SK-N-SH (cell line): ENCODE measurements around the gene ANKMY2. TPM values are rescaled to one million over a fixed set of nuclear protein-coding genes. Genes with fewer than 3 reads are reported as not detected.

ENCODE experiments used
- CTCF ChIA-PET: fragments of 300-600, 350-600 bp; formaldehyde crosslinking; extraction: SDS; loops from one replicate; lab custom pipeline; 2021; lab: Yijun Ruan, JAX
- POLR2A ChIA-PET: fragments of 350-600 bp; sonication (Branson Sonifier 250); formaldehyde crosslinking; extraction: SDS; loops from one replicate; lab custom pipeline; 2020; ENCODE audit warnings: antibody characterized with exemption, inconsistent platforms; lab: Yijun Ruan, JAX
- DNase-seq: peaks from one replicate; pipeline ENCODE4 v3.0.0; 2012
- H2AFZ ChIP-seq: fragments of 200-600 bp; sonication (generic); 2 replicates; pipeline ENCODE4 v1.8.1; 2016; ENCODE audit warnings: antibody characterized with exemption, mild to moderate bottlenecking, low read depth
- H3F3A ChIP-seq: fragments of 200-600 bp; sonication (generic); replicated peaks from 2 replicates; pipeline ENCODE3; 2016; ENCODE audit warnings: antibody characterized with exemption, mild to moderate bottlenecking; ENCODE audit not compliant: insufficient read depth
- H3K27ac ChIP-seq, 2 experiments: fragments of 200-500 bp in 1 of 2; fragments of 200-600 bp in 1 of 2; sonication (Bioruptor generic) in 1 of 2; sonication (generic), shearing (Covaris generic) in 1 of 2; 2 replicates each; pipeline versions ENCODE4 v1.5.1 to v1.6.1; 2014 to 2016; ENCODE audit warnings: low read depth in 2 of 2, inconsistent platforms in 1 of 2, low read length in 1 of 2, mild to moderate bottlenecking in 1 of 2, mixed read lengths in 1 of 2
- H3K27me3 ChIP-seq: fragments of 200-600 bp; sonication (generic), shearing (Covaris generic); 2 replicates; pipeline ENCODE4 v1.6.1; 2016; ENCODE audit warnings: mixed run types; ENCODE audit not compliant: insufficient read depth
- H3K36me3 ChIP-seq, 2 experiments: fragments of 200-500 bp in 1 of 2; fragments of 200-600 bp in 1 of 2; sonication (Bioruptor generic) in 1 of 2; sonication (generic) in 1 of 2; replicated peaks in 1 of 2; 2 replicates each; pipeline versions ENCODE3 to v1.5.1; 2014 to 2016; ENCODE audit warnings: low read length in 1 of 2, mild to moderate bottlenecking in 1 of 2; ENCODE audit not compliant: insufficient read depth in 2 of 2, control insufficient read depth in 1 of 2
- H3K4me1 ChIP-seq, 2 experiments: fragments of 200-500 bp in 1 of 2; fragments of 200-600 bp in 1 of 2; sonication (Bioruptor generic) in 1 of 2; sonication (generic), shearing (Covaris generic) in 1 of 2; 2 replicates each; pipeline versions ENCODE4 v1.5.1 to v1.6.1; 2014 to 2016; ENCODE audit warnings: low read depth in 1 of 2, low read length in 1 of 2, mixed run types in 1 of 2; ENCODE audit not compliant: insufficient read depth in 2 of 2, control insufficient read depth in 1 of 2
- H3K4me2 ChIP-seq: fragments of 200-600 bp; sonication (generic), shearing (Covaris generic); 2 replicates; pipeline ENCODE4 v1.6.1; 2017; ENCODE audit warnings: mixed run types
- H3K4me3 ChIP-seq, 2 experiments: fragments of 200-500 bp in 1 of 2; fragments of 200-600 bp in 1 of 2; sonication (Bioruptor generic) in 1 of 2; sonication (generic), shearing (Covaris generic) in 1 of 2; 2 replicates each; pipeline versions ENCODE4 v1.5.1 to v1.8.1; 2014 to 2016; ENCODE audit warnings: low read depth in 2 of 2, inconsistent platforms in 1 of 2, low read length in 1 of 2, mild to moderate bottlenecking in 1 of 2, mixed read lengths in 1 of 2, moderate library complexity in 1 of 2
- H3K79me2 ChIP-seq: fragments of 200-600 bp; sonication (generic); 2 replicates; pipeline ENCODE4 v1.8.1; 2017; ENCODE audit warnings: mild to moderate bottlenecking; ENCODE audit not compliant: insufficient read depth
- H3K9ac ChIP-seq: fragments of 200-600 bp; sonication (generic); 2 replicates; pipeline ENCODE4 v1.6.1; 2017; ENCODE audit warnings: mixed run types
- H3K9me2 ChIP-seq: fragments of 200-600 bp; sonication (generic); 2 replicates; pipeline ENCODE4 v1.6.1; 2017; ENCODE audit warnings: mixed run types
- H3K9me3 ChIP-seq: fragments of 200-600 bp; sonication (generic); 2 replicates; pipeline ENCODE4 v1.6.1; 2017; ENCODE audit warnings: mixed run types, mild to moderate bottlenecking, moderate library complexity
- H4K20me1 ChIP-seq: fragments of 200-600 bp; sonication (generic); 2 replicates; pipeline ENCODE4 v1.6.1; 2017; ENCODE audit warnings: mild to moderate bottlenecking, mixed run types; ENCODE audit not compliant: insufficient read depth
- CHD2 ChIP-seq: fragments of 150-350 bp; IDR thresholded peaks from 2 replicates; pipeline ENCODE4 v1.6.1; 2018; ENCODE audit warnings: low read length; ENCODE audit not compliant: partially characterized antibody
- ELF1 ChIP-seq: IDR thresholded peaks from 2 replicates; pipeline ENCODE4 v1.4.0; 2012
- EZH2phosphoT487 ChIP-seq: fragments of 200-600 bp; sonication (generic); IDR thresholded peaks from 2 replicates; pipeline ENCODE4 v1.6.1; 2017; ENCODE audit warnings: low read depth, mixed run types, mild to moderate bottlenecking, antibody characterized with exemption, moderate library complexity, borderline replicate concordance
- FOXJ3 ChIP-seq: sonication (generic); formaldehyde crosslinking; IDR thresholded peaks from 2 replicates; pipeline ENCODE4 v1.5.1; 2020; ENCODE audit warnings: mild to moderate bottlenecking, missing genetic modification reagents
- FOXM1 ChIP-seq: IDR thresholded peaks from 2 replicates; pipeline ENCODE4 v1.4.0; 2012; ENCODE audit warnings: low read depth, mild to moderate bottlenecking
- GABPA ChIP-seq: IDR thresholded peaks from 2 replicates; pipeline ENCODE4 v1.4.0; 2012; ENCODE audit warnings: low read depth, mild to moderate bottlenecking
- GATA2 ChIP-seq: sonication (generic); formaldehyde crosslinking; IDR thresholded peaks from 2 replicates; pipeline ENCODE4 v1.5.0; 2020; ENCODE audit warnings: mild to moderate bottlenecking, missing genetic modification reagents
- JUND ChIP-seq: IDR thresholded peaks from 2 replicates; pipeline ENCODE4 v1.4.0; 2012
- MXI1 ChIP-seq: IDR thresholded peaks from 2 replicates; pipeline ENCODE4 v1.6.1; 2012; ENCODE audit warnings: mild to moderate bottlenecking, low read depth, low read length, improper control_type of control experiment
- NFIC ChIP-seq: IDR thresholded peaks from 2 replicates; pipeline ENCODE4 v1.4.0; 2012; ENCODE audit warnings: borderline replicate concordance
- NRF1 ChIP-seq: IDR thresholded peaks from 2 replicates; pipeline ENCODE4 v1.6.1; 2012; ENCODE audit warnings: low read depth, mild to moderate bottlenecking, low read length
- RCOR1 ChIP-seq: fragments of 150-350 bp; IDR thresholded peaks from 2 replicates; pipeline ENCODE4 v1.6.1; 2017; ENCODE audit warnings: antibody characterized with exemption, low read length
- RFX5 ChIP-seq: IDR thresholded peaks from 2 replicates; pipeline ENCODE4 v1.6.1; 2012; ENCODE audit warnings: mild to moderate bottlenecking, improper control_type of control experiment, low read length
- SIN3A ChIP-seq: IDR thresholded peaks from 2 replicates; pipeline ENCODE4 v1.6.1; 2012; ENCODE audit warnings: low read depth, mild to moderate bottlenecking, low read length, moderate library complexity, borderline replicate concordance
- SMC3 ChIP-seq: IDR thresholded peaks from 2 replicates; pipeline ENCODE4 v1.6.1; 2012; ENCODE audit warnings: low read depth, low read length, improper control_type of control experiment
- TAF1 ChIP-seq: IDR thresholded peaks from 2 replicates; pipeline ENCODE4 v1.6.1; 2012; ENCODE audit warnings: low read depth, mild to moderate bottlenecking, low read length, moderate library complexity, borderline replicate concordance
- TEAD4 ChIP-seq: IDR thresholded peaks from 2 replicates; pipeline ENCODE4 v1.4.0; 2012; ENCODE audit warnings: mild to moderate bottlenecking, borderline replicate concordance; ENCODE audit not compliant: insufficient read depth
- YY1 ChIP-seq: IDR thresholded peaks from 2 replicates; pipeline ENCODE4 v1.4.0; 2012; ENCODE audit warnings: low read depth, mild to moderate bottlenecking
- WGBS: methylation state at CpG from one replicate; pipeline ENCODE4 v1.1.6; 2017; ENCODE audit warnings: low lambda C conversion rate; 5-methylcytosine and 5-hydroxymethylcytosine counted together
- polyA plus RNA-seq, 3 experiments: library from polyadenylated mRNA; depleted of rRNA; stranded (reverse); fragments of >200 nt; gene quantifications; 2 replicates each; pipeline ENCODE4 v1.2.3, GENCODE V29; 2012
- TF ChIP-seq, protein P1 (sequence below): IDR thresholded peaks from 2 replicates; pipeline ENCODE4; 2012
- TF ChIP-seq, protein P2 (sequence below): IDR thresholded peaks from 2 replicates; pipeline ENCODE4 v1.4.0; 2012; ENCODE audit warnings: low read depth, borderline replicate concordance
- TF ChIP-seq, protein P3 (sequence below): fragments of 200-600 bp; sonication (generic); IDR thresholded peaks from 2 replicates; pipeline ENCODE4 v1.6.1; 2017; ENCODE audit warnings: antibody characterized with exemption, mild to moderate bottlenecking, moderate library complexity

The ANKMY2 gene
- polyA plus RNA-seq, 1 of the 3 experiments (the other 2 are of a cell fraction): 15.8 TPM

DNA sequence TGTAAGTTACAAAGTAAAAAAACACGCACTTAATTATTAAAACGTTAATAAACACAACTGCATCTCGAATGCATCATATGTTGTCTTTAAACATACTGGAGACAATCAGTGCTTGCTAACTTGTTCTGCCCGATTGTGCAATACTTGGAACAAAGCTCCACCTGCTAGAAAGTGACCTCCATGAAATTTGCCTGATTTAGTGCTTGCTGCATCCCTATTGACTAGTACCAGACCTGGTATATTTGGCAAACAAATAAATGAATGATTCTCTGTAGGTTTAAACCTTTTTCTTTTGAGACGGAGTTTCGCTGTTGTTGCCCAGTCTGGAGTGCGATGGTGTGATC lies 6.7 kb upstream of the ANKMY2 start:
- Histone ChIP-seq H3K9me3 (no peaks in the 10 kb centered on the region), H3F3A (peaks cover 6% of the 10 kb centered on the region), H3K4me3 (no peak overlapping the region), H3K27me3 (no peaks in the 10 kb centered on the region), H3K79me2 (peaks cover 97% of the 10 kb centered on the region), H3K27ac (no peak overlapping the region), H2AFZ (no peak overlapping the region), H4K20me1 (peaks cover 35% of the 10 kb centered on the region; the same call in 1 of the 2 replicates), H3K4me1 (peaks cover 14 to 17% of the 10 kb centered on the region in 2 experiments; a peak in 3 of 4 replicates), H3K4me2 (no peak overlapping the region), H3K9me2 (no peaks in the 10 kb centered on the region), H3K9ac (no peak overlapping the region), H3K36me3 (peaks cover 0 to 4% of the 10 kb centered on the region in 2 experiments)
- DNase-seq: no peak
- 92% methylated on average over 7 of the region's 7 CpGs for WGBS
- ChIA-PET CTCF (interaction anchor here (0.6 to 1.4 kb wide), 3 partner anchors 10 to 18 kb away, joined by 3 read pairs; no protein-coding TSS in a partner anchor), POLR2A (no interaction called here)
- TF ChIP-seq GABPA (no peak), SIN3A (no peak), YY1 (no peak), ELF1 (no peak), TAF1 (no peak), NFIC (no peak), GATA2 (CRISPR knock-in tag) (no peak), RCOR1 (no peak), FOXM1 (no peak), CHD2 (no peak), EZH2phosphoT487 (no peak), FOXJ3 (CRISPR knock-in tag) (no peak), JUND (no peak), MXI1 (no peak), NRF1 (no peak)
- TF ChIP-seq, protein P1, sequence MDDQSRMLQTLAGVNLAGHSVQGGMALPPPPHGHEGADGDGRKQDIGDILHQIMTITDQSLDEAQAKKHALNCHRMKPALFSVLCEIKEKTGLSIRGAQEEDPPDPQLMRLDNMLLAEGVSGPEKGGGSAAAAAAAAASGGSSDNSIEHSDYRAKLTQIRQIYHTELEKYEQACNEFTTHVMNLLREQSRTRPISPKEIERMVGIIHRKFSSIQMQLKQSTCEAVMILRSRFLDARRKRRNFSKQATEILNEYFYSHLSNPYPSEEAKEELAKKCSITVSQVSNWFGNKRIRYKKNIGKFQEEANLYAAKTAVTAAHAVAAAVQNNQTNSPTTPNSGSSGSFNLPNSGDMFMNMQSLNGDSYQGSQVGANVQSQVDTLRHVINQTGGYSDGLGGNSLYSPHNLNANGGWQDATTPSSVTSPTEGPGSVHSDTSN: no peak

DNA sequence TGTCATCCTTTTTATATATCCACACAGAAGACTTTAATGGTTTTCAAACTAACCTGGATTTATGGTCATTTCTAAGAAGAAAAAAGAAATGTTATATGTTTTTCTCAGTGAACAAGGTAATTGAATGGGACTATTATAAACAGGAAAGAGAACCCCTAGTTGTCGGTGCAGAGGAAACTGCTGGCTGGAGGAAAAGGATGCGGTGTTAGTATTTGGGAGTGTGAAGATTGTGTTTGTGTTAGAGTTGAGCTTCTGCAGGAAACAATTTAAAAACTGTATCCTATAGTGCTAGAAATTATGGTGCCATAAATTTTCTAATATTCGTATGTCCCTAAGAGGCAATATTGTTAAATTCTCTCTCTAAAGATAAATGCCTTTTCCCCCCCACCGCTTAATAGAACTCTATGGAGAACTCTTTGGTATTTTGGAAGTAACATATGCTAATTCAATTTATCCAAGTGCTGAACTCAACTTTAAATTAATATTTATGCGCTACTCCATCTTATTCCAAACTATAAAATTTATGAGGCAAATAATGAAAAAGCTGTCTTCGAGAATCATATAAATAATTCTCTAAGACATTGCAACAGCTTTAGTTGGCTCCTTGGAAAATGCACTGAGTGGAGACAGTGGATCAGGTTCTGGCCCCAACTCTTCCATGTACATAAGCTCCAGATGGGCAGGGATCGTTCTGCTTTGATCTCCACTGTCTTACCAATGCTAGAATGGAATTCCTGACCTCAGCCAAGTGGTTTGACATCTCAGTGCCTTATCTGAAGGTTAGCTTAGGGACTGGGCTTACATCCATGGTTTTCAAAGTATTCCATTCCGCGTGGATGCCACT lies 6.1 kb upstream of the ANKMY2 start:
- TF ChIP-seq, protein P2, sequence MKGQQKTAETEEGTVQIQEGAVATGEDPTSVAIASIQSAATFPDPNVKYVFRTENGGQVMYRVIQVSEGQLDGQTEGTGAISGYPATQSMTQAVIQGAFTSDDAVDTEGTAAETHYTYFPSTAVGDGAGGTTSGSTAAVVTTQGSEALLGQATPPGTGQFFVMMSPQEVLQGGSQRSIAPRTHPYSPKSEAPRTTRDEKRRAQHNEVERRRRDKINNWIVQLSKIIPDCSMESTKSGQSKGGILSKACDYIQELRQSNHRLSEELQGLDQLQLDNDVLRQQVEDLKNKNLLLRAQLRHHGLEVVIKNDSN: no peak
- TF ChIP-seq RFX5: no peak
- TF ChIP-seq, protein P1: no peak
- no peak for TF ChIP-seq EZH2phosphoT487
- TF ChIP-seq MXI1: no peak
- TF ChIP-seq NFIC: no peak
- TF ChIP-seq, protein P3, sequence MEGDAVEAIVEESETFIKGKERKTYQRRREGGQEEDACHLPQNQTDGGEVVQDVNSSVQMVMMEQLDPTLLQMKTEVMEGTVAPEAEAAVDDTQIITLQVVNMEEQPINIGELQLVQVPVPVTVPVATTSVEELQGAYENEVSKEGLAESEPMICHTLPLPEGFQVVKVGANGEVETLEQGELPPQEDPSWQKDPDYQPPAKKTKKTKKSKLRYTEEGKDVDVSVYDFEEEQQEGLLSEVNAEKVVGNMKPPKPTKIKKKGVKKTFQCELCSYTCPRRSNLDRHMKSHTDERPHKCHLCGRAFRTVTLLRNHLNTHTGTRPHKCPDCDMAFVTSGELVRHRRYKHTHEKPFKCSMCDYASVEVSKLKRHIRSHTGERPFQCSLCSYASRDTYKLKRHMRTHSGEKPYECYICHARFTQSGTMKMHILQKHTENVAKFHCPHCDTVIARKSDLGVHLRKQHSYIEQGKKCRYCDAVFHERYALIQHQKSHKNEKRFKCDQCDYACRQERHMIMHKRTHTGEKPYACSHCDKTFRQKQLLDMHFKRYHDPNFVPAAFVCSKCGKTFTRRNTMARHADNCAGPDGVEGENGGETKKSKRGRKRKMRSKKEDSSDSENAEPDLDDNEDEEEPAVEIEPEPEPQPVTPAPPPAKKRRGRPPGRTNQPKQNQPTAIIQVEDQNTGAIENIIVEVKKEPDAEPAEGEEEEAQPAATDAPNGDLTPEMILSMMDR: no peak
- no peak for TF ChIP-seq TEAD4
- no peak for TF ChIP-seq CHD2
- TF ChIP-seq JUND: no peak
- TF ChIP-seq GATA2 (CRISPR knock-in tag): no peak
- TF ChIP-seq ELF1: no peak
- no peak for TF ChIP-seq SMC3
- TF ChIP-seq TAF1: no peak
- WGBS: 98% methylated on average over 9 of the region's 9 CpGs
- ChIA-PET POLR2A (no interaction called here), CTCF (interaction anchor here (0.6 to 1.4 kb wide), 3 partner anchors 12 to 27 kb away, joined by 3 read pairs; no protein-coding TSS in a partner anchor)
- H3K36me3 ChIP-seq: peaks cover 0 to 4% of the 10 kb centered on the region in 2 experiments
- H3K4me1 ChIP-seq: peaks cover 17% of the 10 kb centered on the region in 2 experiments; a peak in 3 of 4 replicates
- H3K9me2 ChIP-seq: no peaks in the 10 kb centered on the region
- no peak overlapping the region for H3K4me3 ChIP-seq
- no peaks in the 10 kb centered on the region for H3K27me3 ChIP-seq
- no peak overlapping the region for H2AFZ ChIP-seq
- no peaks in the 10 kb centered on the region for H3K9me3 ChIP-seq
- H3K79me2 ChIP-seq: peaks cover 97% of the 10 kb centered on the region
- H4K20me1 ChIP-seq: peaks cover 38% of the 10 kb centered on the region; the same call in 1 of the 2 replicates
- H3F3A ChIP-seq: peaks cover 5% of the 10 kb centered on the region
- H3K9ac ChIP-seq: no peak overlapping the region
- H3K4me2 ChIP-seq: no peak overlapping the region
- no peak for DNase-seq
- H3K27ac ChIP-seq: no peak overlapping the region
